IPS DF 19.7 (cell line): ENCODE data around the gene AQP1.

ENCODE experiments used
- DNase-seq: peaks from one replicate; pipeline ENCODE4 v3.0.0-alpha.2; 2013; ENCODE audit warnings: low read depth, low spot score

The AQP1 gene

DNA sequence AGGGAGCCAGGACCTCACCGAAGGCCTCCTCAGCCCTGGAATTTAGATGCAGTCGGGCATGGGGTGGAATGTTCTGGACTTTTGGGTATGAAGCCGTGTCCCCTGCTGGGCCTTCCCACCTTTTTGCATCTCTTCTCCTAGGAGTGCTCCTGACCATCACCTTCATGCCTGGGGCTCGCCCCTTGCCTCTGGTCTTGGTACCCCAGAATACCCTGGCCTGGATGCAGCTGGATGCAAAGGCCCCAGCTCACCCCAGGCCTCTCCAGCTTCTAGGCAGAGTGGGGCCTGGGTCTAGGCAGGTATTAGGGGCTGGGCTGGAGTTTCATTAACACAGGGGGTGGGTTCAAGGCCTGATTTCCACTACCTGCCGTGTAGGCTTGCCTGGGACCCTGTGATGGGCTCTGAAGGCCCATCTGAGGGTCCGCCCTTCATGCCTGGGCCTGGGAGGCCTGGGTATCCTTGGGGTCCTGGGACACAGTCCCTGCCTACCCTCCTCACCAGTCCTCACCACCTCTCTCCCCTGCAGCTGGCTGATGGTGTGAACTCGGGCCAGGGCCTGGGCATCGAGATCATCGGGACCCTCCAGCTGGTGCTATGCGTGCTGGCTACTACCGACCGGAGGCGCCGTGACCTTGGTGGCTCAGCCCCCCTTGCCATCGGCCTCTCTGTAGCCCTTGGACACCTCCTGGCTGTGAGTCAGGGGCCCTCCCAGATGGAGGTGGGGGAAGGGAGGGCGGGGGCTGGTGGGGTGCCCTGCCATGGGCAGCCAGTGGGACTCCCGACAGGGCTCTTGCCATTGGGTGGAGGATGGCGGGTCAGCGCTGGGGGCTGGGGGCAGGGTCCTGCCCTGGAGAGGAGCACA lies 10.1 kb downstream of the AQP1 start:
- no peak for DNase-seq

DNA sequence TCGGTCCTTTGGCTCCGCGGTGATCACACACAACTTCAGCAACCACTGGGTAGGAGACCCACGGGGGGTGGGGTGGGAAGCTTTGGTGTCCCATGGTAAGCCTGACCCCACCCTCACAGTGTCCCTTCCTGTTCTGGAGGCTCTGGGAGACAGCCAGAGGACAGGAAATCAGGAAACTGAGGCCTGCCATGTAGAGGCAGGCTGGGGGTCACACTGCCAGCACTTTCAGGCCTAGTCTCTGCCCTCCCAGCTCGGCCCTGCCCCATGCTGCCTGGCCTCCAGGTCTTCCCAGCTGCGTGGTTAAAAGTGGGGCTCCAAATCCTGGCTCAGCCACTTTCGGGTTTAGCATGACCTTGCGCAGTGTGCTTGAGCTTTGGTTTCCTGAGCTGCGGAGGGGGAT lies 10.9 kb downstream of the AQP1 start:
- no peak for DNase-seq

DNA sequence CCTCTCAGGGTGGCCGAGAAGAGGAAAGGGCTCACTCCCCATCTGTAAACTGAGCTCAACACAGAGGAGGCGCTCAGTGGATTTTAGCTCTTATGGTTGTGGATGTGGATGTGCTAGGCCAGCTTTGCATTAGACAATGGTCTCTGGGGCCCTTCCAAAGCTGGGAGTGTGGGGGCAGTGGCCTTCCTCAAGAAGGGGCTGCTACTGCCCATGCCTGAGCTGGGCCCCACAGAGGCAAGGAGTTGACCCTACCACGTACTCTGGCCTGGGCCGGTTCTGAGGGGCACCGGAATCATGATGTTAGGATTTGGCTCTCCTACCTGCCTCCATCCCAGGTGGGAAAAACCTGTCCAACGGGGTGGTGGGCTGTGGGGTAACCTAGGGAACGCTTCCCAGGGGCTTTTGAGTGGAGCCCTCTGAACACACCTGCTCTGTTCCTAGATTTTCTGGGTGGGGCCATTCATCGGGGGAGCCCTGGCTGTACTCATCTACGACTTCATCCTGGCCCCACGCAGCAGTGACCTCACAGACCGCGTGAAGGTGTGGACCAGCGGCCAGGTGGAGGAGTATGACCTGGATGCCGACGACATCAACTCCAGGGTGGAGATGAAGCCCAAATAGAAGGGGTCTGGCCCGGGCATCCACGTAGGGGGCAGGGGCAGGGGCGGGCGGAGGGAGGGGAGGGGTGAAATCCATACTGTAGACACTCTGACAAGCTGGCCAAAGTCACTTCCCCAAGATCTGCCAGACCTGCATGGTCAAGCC lies 11.5 kb downstream of the AQP1 start:
- DNase-seq, result no peak

DNA sequence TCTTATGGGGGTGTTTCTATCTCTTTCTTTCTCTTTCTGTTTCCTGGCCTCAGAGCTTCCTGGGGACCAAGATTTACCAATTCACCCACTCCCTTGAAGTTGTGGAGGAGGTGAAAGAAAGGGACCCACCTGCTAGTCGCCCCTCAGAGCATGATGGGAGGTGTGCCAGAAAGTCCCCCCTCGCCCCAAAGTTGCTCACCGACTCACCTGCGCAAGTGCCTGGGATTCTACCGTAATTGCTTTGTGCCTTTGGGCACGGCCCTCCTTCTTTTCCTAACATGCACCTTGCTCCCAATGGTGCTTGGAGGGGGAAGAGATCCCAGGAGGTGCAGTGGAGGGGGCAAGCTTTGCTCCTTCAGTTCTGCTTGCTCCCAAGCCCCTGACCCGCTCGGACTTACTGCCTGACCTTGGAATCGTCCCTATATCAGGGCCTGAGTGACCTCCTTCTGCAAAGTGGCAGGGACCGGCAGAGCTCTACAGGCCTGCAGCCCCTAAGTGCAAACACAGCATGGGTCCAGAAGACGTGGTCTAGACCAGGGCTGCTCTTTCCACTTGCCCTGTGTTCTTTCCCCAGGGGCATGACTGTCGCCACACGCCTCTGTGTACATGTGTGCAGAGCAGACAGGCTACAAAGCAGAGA lies 12.2 kb downstream of the AQP1 start:
- no peak for DNase-seq

DNA sequence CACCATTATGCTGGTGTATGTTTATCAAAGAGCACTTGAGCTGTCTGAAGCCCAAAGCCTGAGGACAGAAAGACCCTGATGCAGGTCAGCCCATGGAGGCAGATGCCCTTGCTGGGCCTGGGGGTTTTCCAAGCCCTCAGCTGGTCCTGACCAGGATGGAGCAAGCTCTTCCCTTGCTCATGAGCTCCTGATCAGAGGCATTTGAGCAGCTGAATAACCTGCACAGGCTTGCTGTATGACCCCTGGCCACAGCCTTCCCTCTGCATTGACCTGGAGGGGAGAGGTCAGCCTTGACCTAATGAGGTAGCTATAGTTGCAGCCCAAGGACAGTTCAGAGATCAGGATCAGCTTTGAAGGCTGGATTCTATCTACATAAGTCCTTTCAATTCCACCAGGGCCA lies 13.0 kb downstream of the AQP1 start:
- DNase-seq, result no peak

DNA sequence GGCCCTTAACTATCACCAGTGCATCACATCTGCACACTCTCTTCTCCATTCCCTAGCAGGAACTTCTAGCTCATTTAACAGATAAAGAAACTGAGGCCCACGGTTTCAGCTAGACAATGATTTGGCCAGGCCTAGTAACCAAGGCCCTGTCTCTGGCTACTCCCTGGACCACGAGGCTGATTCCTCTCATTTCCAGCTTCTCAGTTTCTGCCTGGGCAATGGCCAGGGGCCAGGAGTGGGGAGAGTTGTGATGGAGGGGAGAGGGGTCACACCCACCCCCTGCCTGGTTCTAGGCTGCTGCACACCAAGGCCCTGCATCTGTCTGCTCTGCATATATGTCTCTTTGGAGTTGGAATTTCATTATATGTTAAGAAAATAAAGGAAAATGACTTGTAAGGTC lies 13.5 kb downstream of the AQP1 start:
- no peak for DNase-seq

DNA sequence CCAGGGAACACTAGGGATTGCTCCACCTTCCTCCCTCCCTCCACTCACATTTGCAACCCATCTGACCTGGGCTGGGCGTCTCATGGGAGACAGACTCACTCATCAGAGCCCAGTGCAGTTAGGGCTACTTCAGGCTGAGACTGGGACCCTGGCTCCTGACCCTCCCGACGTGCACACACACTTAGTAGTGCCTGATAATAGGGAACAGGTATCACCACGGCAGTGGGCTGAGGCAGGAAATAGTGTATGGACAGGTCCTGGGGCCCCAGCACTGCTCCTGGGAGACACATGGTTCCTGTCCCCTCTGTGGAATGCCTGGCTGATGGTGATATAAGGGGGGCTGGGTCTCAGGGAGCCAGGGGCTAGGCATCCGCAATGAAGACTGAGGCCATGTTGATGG lies 14.3 kb downstream of the AQP1 start:
- DNase-seq, result no peak

DNA sequence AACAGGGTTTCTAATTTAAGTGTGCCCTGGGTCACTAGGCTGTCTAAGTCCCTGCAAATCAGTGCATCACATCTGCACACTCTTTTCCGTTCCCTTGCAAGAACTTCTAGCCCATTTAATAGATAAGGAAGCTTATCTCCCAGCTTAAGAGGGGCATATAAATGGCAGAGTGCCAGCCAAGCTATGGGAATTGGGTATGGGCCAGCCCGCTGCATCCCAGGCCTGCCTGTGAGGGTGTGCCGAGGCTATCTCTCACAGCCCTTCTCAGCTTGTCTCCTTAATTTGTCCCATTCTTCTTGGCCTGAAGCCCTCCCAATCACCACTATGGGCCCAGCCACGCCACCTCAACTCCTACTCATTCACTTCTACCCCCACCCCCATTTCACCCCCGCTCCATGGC lies 14.7 kb downstream of the AQP1 start:
- no peak for DNase-seq

DNA sequence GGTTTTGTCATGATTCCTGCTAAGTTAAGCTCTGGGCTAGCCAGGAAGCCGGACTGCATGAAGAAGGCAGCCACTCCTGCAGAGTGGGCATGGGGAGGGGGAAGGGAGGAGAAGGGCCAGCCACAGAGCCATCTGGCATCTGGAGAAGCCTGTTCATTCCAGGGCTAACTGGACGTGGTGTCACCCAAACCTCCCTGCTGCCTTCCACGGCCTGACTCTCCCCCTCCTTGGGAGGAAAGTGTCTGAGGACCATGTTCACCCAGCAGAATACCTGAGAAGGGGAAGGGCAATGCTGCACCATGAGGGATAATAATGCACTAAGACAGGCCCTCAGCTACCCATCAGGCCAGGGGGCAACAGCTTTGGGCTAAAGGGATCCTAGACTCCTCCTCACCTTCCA lies 15.4 kb downstream of the AQP1 start:
- no peak for DNase-seq

DNA sequence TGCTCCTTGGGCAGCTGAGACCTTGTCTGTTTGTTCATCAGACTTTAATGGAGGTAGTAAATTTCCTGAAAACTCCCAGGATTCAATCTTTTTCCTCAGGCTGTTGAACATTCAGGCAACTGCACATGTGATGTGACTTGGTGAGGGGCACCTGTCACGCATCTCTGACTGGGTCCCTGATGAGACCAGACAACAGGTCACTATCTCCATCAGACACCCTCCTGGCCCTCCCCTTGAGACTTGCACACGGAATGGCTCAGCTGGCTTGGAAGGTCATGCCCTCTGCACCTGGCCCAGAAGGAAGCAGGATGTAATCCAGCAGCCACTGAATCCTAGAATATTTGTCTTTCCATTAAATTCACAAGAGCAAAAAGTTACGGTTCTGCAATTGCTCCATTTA lies 15.9 kb downstream of the AQP1 start:
- DNase-seq, result no peak

DNA sequence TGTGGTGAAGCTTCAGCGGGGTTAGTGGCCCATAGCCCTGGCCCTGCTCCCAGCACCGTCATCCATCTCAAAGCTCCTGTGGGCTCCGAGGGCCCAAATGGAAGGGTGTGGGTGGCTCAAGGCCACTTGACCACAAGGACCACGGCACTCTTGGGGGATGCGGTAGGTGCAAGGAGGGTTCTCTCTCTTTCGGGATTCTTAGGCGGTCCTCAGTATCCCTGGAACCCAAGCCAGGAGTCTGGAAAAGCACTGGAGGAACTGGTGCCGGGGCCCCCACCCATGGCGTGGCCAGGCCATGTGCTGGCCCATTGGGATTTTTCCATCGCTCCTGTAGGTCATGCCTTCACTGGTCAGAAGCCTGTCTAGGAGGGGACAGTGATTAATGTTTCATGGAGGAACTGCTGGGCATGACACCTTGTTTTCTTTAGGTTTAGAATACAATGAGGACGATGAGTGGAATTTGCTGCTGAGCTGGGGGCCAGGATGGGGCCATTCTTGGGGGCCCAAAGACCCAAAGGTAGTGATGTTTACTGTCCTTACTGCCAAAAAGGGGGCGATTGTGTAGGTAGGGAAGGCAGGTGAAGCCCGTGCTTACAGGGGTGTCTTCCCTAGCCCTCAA lies 16.7 kb downstream of the AQP1 start:
- no peak for DNase-seq

DNA sequence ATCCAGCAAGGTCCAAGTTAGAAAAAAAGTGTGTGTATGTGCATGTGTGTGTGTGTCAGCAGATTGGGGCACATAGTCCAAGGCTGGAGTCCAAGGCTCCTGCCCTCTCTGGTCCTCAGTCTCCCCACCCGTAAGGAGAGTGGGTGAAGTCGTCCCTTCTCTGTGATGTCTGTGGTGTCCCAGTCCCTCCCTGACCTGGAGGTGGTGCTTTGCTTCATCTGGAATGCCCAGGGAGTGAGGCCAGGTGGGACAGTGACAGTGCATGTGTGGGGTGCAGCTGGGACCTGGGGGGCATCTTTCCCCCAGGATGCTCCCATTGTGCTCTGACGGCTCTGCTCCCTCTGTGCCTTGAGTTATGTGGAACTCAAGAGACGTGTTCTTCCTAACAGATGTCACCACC lies 18.0 kb downstream of the AQP1 start:
- no peak for DNase-seq

DNA sequence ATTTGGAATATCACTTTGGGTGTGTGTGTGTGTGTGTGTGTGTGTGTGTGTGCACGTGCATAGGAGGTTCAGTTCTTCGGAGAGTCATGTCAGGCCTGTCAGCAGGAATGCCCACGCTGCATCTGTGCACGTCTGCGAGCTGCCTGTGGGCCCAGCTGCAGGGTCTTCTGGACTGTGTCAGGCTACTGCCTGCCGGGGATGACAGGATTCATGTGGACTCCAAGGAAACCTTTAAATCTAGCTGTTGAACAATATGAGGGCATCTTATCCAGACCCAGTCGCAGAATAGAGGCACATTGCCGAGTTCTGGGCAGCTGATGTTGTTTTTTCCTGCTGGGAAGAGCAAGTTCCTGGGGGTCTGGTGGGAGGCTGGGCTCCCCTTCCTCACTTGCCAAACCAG lies 19.0 kb downstream of the AQP1 start:
- no peak for DNase-seq

DNA sequence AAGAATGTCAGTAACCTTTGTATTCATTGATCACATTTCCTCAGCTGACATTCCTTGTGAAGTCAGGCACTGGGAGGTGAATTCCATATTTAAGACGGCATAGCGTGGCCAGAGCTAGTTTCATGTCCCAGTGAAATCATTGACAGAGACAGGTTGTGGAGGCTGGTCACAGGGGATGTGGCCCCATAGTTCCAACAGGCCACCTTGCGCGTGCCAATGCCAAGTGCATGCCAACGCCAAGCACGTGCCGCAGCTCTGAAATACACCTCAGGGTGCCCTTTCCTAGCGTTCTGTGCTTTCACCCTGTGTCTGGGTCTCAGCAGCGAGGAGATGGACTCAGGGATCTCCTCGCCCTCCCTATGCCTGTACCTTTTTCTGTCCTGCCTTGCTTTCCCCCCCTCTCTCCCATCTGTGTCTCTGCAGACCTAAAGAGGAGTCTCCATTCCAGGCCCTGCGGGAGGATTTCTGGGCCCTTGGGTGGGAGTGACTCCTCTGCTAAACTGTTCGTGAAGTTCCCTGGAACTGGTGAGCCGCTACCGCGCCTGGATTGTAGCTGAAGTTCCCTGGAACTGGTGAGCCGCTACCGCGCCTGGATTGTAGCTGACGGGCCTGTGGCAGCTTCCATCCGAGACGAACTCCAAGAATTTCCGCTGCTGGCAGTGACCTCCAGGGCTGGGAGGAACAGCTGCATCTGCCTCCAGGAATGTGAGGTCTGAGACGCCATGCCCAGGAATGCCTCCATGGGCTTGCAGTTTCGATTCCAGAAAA lies 19.7 kb downstream of the AQP1 start:
- DNase-seq, result no peak

DNA sequence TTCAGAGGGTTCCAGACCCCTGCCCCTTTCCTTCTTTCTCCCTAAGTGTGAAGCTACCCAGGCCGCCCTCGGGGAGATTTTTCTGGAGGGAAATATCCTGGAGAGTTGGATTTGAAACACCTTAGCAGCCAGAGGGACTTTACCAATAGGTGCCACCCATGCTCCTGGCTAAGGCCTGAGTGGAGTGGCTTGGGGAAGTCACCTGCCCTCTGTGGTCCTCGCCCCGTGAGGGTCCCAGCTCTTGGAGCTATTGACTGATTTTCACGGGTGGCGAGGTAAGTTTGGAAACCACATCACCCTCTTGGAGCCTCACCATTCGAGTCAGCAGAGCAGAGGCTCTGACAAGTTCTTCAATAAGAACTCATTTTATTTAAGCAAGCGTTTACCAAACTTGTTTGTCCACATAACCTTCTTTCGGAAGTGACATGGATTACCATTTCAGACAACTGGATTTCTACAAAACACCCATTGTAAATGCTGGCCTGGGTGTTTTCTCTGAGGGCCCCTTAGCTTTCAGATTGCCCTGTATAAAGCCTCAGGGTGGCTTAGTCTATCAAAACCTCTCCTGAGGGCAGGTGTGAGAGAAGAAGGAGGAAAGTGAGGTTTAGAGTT lies 20.4 kb downstream of the AQP1 start:
- no peak for DNase-seq

DNA sequence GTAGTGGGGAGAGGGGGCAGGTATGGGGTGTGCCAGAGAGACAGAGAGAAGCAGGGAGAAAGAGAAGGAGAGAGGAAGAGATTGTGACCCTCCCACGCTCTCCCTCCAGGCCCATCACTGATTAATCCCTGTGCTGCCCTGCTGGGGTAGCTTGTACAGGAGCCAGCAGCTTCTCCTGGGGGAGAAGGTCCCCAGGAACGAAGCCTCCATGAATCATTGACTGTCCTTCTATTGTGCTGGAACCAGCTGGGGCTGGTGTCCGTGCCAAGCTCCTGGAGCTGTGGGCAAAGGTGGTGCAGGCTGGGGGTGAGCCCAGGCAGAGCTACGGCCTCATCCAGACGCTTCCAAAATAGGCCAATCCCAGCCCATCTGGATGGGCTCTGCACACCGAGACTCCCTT lies 20.9 kb downstream of the AQP1 start:
- DNase-seq, result no peak

DNA sequence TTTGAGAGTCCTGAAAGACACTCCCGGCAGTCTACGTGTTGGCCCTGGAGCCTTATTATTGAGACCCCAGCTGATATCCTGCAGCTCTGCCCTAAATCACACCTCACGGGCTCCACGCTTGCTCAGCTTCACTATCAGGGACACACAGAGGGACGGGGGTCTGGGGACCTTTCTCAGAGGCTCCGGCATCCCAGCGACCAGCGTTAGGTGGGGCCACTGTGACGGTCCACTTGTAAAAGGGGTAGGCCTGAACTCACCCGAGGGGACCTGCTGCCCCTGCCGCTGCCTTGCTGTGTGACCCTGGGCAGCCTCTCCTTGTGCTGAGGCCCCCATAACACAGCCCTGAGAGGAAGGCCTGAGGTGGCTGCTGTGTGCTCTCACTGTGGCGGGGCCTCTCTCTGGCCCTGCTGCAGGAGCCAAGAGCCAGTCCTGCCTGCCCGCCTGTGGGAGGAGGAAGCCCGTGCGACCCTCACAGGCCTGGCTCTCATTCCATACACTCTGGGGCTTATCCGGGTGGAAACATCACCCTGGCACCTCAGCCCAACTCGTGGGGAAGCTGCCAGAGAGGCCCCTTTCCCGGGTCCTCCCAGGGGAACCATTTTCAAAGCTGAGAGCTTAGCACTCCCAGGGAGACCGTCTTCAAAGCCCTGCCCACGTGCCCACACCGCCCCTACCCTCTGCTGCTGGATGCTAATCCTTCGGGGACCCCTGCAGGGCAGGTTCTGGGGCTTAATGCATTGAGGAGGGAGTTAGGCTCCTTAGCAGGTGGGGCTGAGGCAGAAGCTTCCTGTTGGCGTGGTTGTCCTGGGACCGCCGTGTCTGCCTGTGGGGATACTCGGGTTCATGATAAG lies 21.7 kb downstream of the AQP1 start:
- DNase-seq, result no peak

DNA sequence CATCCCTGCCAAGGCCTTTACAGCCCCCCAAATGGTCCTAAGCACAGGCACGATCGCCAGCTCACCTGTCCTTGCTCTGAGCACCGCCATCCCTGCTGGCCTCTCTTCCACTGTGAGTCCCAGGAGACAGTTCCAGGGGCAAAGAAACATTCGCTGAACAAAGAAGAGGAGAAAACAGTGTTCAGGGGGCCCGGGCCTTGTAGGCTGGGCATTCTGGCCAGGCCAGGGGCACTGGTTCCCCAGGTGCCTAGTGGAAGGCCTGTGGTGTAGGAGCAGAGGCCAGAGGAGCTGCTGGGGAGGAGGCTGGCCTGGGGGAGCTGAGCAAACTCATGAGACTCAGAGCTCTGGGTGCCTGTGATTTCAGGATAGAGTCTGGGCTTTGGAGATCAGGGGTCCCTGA lies 22.6 kb downstream of the AQP1 start:
- no peak for DNase-seq

DNA sequence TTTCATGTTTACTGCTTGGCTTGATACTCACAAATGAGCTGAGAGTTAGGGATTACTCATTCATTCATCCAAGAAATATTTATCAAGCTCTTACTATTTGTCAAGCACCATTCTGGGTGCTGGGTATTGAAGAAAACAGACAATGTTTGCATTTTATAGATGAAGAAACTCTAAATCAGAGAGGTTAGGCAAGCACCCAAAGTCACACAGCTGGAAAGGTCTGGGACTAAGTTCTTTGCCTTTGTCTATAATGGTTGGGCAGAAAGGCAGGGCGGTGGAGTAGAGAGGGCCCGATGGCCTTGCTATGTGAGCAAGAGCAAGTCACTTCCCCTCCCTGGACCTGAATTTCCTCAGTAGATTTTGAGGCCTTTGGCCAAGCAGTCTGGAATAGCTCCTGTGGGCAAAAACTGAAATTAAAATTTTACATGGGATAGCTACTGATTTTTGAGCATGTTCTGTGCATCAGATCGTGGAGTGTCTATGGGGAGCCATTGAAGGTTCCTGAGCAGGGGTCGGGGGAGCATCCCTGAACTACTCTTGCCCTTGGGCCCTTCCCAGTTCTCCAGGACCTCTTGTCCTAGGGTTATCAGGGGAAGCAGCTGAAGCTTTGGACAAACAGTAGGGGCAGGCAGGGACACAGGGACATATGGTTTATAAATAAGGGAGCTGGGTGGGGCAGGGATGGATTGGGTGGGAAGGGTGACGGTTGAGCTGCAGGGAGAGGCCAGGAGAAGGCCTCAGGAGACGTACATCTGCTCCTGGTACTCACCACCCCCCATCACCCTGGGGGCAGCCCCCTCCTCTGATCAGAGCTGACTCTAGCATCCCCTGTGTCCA lies 23.3 kb downstream of the AQP1 start:
- DNase-seq, result no peak
